ENCODE measurements around the gene KCNT1. TPM values are rescaled to one million over a fixed set of nuclear protein-coding genes. Genes with fewer than 3 reads are reported as not detected.

The KCNT1 gene
- total RNA-seq, 1 experiment from 2014 or later: not detected

DNA sequence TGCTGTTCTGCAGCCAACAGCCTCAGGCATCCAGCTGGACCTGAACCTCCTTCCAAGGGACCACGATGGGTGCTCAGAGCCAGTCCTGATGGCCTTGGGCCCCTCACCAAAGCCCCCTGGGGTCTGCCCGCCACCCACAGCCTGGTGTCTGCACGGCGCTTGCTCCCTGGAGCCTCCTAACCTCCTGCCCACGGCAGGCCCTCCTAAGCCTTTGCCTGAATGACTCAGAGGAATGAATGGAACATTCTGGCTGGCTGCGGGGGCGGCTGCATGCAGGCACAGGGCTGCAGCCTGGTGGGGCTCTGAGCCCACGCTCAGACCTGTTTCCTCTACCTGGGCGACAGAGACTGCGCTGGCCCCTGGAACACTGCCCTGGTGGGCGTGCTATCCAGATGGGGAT is 9.6 kb upstream of the KCNT1 start:
- no peak overlapping the region for H3K4me2 ChIP-seq
- no peak overlapping the region for H3K27ac ChIP-seq
- no peaks in the 10 kb centered on the region for H3K36me3 ChIP-seq (ENCODE audit: low read depth)

GRCh38 chr9:135693265-135693664 is 8.7 kb upstream of the KCNT1 start:
- no peaks in the 10 kb centered on the region for H3K36me3 ChIP-seq (ENCODE audit: low read depth)
- H3K4me1 ChIP-seq (replicated peaks; ENCODE audit: insufficient read depth): no peaks in the 10 kb centered on the region
- H4K20me1 ChIP-seq (ENCODE audit: insufficient read depth): no peaks in the 10 kb centered on the region
- ChIA-PET CTCF (no interaction called here), POLR2A (ENCODE audit: unreplicated experiment) (no interaction called here)
- no peaks in the 10 kb centered on the region for H3K9me3 ChIP-seq (ENCODE audit: insufficient read depth, low read depth)
- peaks cover 95% of the 10 kb centered on the region for H3K27me3 ChIP-seq (ENCODE audit: insufficient read depth, low read depth)
- no peaks in the 10 kb centered on the region for H3K9me2 ChIP-seq (ENCODE audit: insufficient read depth)
- no peaks in the 10 kb centered on the region for H3K79me2 ChIP-seq (ENCODE audit: low read depth)
- TF ChIP-seq EZH2 (IDR thresholded peaks at IDR 0.05; ENCODE audit: low read depth) (0 out of 2 replicates have a peak, but pooled peaks have one; percentile 51), CTCF (conservative IDR thresholded peaks at IDR 0.05) (no peak)
- no peak overlapping the region for H3K27ac ChIP-seq
- no peak overlapping the region for H3K4me2 ChIP-seq
- DNase-seq: no peak
- intact Hi-C loops (cut with micrococcal nuclease; ENCODE audit: unreplicated experiment): loop anchor here (5.0 kb wide), 1 partner anchor 461 kb away; no protein-coding TSS in a partner anchor
- BruUV-seq (replicated peaks): no TSS peak
- no peaks in the 10 kb centered on the region for H3F3A ChIP-seq (ENCODE audit: insufficient read depth, low read depth)
- H3K4me3 ChIP-seq: no peak overlapping the region
- H2AFZ ChIP-seq: no peak overlapping the region

More for the DNA sequence above, 9.6 kb upstream of the KCNT1 start:
- H3K9me3 ChIP-seq (ENCODE audit: insufficient read depth, low read depth): no peaks in the 10 kb centered on the region
- CTCF ChIA-PET: no interaction called here
- DNase-seq: no peak
- no peaks in the 10 kb centered on the region for H3K4me1 ChIP-seq (replicated peaks; ENCODE audit: insufficient read depth)
- H3F3A ChIP-seq (ENCODE audit: insufficient read depth, low read depth): no peaks in the 10 kb centered on the region
- H3K4me3 ChIP-seq: no peak overlapping the region
- H3K27me3 ChIP-seq (ENCODE audit: insufficient read depth, low read depth): peaks cover 95% of the 10 kb centered on the region
- TF ChIP-seq CTCF (conservative IDR thresholded peaks at IDR 0.05): no peak
- no peak for TF ChIP-seq EZH2 (IDR thresholded peaks at IDR 0.05; ENCODE audit: low read depth)
- no peaks in the 10 kb centered on the region for H4K20me1 ChIP-seq (ENCODE audit: insufficient read depth)
- POLR2A ChIA-PET (ENCODE audit: unreplicated experiment): no interaction called here
- no peak overlapping the region for H2AFZ ChIP-seq
- H3K9me2 ChIP-seq (ENCODE audit: insufficient read depth): no peaks in the 10 kb centered on the region
- H3K79me2 ChIP-seq (ENCODE audit: low read depth): no peaks in the 10 kb centered on the region
- intact Hi-C loops (cut with micrococcal nuclease; ENCODE audit: unreplicated experiment): loop anchor here (5.0 kb wide), 1 partner anchor 460 kb away; no protein-coding TSS in a partner anchor
- BruUV-seq (replicated peaks): no TSS peak

GRCh38 chr9:135693771-135694170 is 8.2 kb upstream of the KCNT1 start:
- Histone ChIP-seq H3K79me2 (ENCODE audit: low read depth) (no peaks in the 10 kb centered on the region), H3K27me3 (ENCODE audit: insufficient read depth, low read depth) (peaks cover 95% of the 10 kb centered on the region), H3K4me1 (replicated peaks; ENCODE audit: insufficient read depth) (no peaks in the 10 kb centered on the region), H3K4me2 (no peak overlapping the region), H3F3A (ENCODE audit: insufficient read depth, low read depth) (no peaks in the 10 kb centered on the region), H3K27ac (no peak overlapping the region), H3K36me3 (ENCODE audit: low read depth) (no peaks in the 10 kb centered on the region), H2AFZ (no peak overlapping the region), H4K20me1 (ENCODE audit: insufficient read depth) (no peaks in the 10 kb centered on the region), H3K9me2 (ENCODE audit: insufficient read depth) (no peaks in the 10 kb centered on the region), H3K4me3 (no peak overlapping the region), H3K9me3 (ENCODE audit: insufficient read depth, low read depth) (no peaks in the 10 kb centered on the region)
- no TSS peak for BruUV-seq (replicated peaks)
- TF ChIP-seq CTCF (conservative IDR thresholded peaks at IDR 0.05): no peak
- no peak for TF ChIP-seq EZH2 (IDR thresholded peaks at IDR 0.05; ENCODE audit: low read depth)
- CTCF ChIA-PET: no interaction called here
- POLR2A ChIA-PET (ENCODE audit: unreplicated experiment): no interaction called here
- DNase-seq: no peak
- intact Hi-C loops (cut with micrococcal nuclease; ENCODE audit: unreplicated experiment): loop anchor here (5.0 kb wide), 1 partner anchor 461 kb away; no protein-coding TSS in a partner anchor
